Amniotic stem cell (primary cell): ENCODE results near the gene NPIPA3.
"Not testable (repeated sequence)": the region's sequence is repeated elsewhere in the genome, so short reads cannot be mapped to it uniquely, and the experiment has no call there.

Source experiments
- DNase-seq: peaks from one replicate; lab custom pipeline; 2025; lab: John Stamatoyannopoulos, UW

The NPIPA3 gene

DNA sequence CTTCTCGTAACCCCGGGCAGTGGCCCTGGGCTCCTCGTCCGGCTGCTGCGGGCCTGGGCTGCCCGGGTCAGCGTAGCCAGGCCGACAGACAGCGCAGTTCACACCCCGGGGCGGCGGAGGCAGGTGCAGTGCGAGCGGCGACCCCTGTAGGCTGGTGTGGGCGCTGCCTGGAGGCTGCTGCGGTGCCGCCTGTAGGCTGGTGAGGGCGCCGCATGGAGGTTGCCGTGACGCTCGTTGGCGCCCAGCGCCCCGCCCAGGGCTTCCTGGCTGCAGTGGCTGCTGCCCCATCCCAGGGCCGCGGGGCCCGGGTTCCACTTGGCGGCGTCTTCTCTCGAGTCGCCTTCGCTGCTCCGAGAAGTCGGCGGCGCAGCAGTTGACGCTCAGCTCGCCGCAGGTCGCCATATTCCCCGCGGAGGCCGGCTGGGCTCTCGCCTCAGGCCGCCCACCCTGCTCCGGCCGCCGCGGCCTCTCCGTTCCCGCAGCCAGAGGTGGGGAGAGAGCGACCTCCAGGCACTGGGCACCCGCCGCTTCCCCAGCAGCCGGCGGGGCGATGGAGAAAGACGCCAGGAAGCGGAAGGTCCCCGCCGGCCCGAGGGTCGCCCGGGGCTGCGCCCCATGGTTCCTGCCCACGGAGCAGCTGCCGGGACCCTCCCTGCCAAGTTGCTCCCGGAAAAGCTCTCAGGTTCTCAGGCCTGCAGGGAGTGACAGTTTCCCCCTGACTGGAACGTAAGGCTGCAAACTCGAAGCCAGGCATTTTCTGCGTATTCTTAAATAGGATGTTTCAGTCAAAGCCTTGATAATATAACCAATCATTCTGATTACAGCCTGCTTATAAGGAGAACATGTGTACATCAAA, at the start of gene NPIPA3:
TSS of gene NPIPA3 (plus strand) at position 256 of the 856 bp plus-strand sequence. CDS start 5,533 bp downstream, outside the sequence.
- not testable (repeated sequence) for DNase-seq

DNA sequence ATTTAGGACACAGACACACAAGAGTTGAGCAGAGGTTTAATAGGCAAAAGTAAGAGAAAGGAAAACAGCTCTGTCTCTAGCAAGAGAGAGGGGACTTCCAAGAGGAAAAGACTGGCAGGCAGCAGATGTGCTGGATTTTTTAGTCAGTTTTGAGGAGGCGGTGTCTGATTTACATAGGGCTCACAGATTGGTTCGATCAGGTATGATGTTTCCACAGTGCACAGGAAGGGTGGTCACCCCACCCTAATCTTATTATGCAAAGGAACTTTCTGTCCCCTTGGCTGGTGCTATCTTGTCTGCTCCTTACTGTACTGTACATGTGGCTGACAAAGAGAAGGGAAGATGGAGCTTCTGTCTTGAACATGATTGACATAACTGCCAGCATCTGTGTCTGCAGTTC, 45.1 kb upstream of the NPIPA3 start:
- DNase-seq = no peak

DNA sequence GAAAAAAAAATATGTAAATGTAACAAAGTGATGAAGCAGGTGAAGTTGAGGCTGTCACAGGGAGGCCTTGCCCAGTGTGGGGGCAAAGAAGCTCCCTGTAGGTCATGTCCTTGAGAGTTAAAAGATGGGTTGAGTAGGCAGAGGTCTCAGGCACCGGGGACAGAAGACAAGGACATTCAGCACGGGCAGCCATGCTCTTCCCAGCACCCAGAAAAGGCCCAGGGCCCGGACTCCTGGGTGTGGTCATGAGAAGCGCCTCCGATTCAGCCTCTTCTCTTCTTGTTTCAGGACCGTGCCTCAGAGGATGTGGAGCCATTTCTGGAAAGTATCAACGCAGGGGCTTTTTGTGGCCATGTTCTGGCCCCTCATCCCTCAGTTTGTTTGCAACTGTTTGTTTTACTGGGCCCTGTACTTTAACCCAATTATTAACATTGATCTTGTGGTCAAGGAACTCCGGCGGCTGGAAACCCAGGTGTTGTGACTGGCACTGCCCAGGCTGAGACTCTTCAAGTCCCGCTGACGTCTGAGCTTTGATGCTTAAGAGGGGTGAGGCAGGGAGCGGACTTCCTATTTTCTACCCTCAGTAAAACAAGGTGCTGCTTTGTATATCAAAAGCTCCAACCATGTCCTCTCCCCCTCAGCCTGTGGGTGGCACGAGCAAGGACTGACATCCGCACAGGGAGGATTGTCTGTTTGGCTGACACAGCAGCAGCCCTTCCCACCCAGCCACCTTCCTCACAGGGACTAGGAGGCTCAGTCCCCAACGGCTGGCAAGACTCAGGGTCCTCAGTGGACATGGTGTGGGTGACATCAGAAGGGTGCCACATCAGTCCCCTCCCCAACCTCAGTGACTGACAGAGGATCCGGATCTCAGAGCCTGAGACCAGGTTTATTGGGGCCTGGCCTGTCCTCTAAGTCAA, 35.6 kb upstream of the NPIPA3 start:
- DNase-seq = no peak

DNA sequence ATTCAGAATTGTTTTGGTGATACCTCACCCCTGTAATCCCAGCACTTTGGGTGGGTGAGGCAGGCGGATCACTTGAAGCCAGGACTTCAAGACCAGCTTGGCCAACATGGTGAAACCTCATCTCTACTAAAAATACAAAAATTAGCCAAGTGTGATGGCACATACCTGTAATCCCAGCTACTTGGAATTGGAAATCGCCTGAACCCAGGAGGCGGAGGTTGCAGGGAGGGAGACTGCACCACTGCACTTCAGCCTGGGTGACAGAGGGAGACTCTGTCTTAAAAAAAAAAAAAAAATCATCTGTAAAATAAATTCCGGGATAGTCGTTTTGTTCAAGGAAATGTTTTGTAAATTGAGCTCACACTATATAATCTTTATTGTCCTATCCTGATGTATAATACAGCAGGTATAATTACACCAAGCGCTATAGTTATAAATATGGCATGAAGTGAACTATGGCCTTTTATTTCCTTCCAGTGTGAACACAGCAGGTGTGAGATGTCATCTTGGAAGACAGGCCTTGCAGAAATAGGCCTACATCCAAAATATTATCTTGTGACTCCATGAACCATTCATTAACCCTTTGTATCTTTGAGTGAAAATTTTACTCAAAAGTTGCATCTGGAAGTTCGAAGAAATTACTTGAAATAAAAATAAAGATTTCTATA, 34.5 kb upstream of the NPIPA3 start:
- DNase-seq = no peak

DNA sequence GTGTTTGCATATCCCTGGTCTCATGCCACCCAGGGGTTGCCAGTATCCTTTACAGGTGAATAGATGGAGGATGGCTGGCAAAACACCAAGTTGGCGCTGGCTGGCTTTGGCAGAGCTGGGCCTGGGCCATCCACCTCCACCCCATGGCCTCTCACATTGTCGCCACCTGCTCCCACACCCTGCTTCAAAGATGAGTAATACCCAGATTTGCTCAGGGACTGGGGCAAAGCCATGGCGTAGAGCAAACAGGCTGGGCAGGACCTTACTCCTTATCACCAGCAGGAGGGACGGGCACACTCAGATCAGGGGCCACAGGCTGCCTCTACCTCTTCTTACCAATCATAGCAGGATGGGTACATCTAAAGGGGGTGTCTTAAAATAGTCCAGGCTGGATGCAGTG, 33.4 kb upstream of the NPIPA3 start:
- no peak for DNase-seq

DNA sequence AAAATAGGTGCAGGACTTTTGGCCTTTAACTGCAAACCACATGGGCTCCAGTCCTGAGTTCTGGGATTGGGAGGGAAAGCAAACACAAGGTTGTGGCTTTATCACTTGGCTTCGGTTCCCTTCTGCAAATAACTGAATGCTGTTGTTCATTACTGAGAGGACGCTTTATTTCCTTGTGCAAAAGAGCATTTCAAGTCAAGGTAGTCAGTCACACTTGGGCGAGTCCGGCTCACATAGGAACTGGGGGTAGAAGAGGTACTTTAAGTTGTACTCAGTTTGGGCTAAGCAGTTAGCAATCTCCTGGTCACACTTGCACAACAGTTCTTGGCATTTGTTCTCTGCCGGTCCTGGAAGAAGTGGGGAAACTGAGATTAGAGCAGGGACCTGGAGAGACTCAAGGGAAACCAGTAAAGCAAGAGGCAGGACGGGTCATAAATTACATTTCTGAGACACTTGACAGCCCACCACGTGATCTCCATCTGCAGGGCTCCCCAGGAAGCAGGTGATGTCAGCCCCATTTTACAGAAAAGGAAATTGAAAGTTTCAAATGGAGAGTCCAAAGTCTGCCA, 30.7 kb upstream of the NPIPA3 start:
- DNase-seq = no peak

DNA sequence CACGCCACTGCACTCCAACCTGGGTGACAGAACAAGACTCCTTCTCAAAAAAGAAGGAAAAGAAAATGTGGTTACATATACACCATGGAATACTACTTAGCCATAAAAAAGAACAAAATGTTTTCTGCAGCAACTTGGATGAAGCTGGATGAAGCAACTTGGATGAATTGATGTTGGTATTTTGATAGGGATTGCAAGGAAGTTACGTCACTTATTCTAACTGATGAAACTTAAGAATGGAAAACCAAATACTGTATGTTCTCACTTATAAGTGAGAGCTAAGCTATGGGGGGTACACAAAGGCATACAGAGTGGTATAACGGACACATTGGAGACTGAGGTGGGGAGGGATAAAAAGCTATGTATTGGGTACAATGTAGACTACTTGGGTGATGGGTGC, 26.6 kb upstream of the NPIPA3 start:
- no peak for DNase-seq

DNA sequence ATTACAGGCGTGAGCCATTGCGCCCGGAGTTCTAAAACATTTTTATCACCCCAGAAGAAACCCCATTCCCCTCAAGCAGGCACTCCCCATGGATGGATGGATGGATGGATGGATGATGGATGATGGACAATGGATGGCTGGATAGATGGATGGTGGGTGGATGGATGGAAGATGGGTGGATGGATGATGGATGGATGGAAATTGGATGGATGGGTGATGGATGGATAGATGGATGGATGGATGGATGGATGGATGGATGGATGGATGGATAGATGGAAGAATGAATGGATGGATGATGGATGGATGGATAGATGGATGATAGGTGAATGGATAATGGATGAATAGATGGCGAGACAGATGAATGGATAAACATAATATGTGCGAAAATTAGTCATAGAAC, 25.6 kb upstream of the NPIPA3 start:
- DNase-seq = no peak

DNA sequence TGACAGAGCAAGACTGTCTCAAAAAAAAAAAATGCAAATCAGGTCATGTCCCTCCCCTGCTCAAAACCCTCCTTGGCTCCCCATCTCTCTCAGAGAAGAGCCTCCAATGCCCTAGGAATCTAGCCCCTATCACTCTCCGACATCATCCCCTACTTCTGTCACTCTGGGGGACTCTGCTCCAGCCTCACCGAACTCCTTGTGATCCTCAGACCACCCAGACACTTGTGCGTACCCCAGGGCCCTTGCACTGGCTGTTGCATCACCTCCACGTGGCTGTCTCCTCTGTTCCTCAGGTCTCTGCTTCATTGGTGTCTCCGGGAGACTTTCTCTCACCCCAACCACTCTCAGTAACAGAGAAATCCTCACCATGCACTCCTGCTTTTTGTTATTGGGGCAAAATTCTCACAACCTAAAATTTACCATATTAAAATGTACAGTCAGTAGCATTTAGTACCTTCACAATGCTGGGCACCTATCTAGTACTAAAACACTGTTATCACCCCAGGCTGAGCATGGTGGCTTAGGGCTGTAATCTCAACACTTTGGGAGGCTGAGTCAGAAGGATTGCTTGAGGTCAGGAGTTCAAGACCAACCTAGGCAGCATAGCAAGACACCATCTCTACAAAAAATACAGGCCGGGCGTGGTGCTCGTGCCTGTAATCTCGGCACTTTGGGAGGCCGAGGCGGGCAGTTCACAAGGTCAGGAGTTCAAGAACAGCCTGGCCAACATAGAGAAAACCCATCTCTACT, 24.3 kb upstream of the NPIPA3 start:
- DNase-seq = no peak

DNA sequence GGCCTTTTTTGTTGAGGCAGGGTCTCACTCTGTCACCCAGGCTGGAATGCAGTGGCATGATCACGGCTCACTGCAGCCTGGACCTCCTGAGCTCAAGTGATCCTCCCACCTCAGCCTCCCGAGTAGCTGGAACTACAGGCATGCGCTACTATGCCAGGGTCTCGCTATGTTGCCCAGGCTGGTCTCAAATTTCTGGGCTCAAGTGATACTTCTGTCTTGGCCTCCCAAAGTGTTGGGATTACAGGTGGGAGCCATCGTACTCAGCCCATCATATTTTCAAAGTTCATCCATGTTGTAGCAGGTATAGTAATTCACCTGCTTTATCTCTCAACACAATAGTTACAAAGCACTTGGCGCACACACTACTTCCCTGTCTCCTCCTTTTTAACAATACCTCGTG, 22.8 kb upstream of the NPIPA3 start:
- not testable (repeated sequence) for DNase-seq

DNA sequence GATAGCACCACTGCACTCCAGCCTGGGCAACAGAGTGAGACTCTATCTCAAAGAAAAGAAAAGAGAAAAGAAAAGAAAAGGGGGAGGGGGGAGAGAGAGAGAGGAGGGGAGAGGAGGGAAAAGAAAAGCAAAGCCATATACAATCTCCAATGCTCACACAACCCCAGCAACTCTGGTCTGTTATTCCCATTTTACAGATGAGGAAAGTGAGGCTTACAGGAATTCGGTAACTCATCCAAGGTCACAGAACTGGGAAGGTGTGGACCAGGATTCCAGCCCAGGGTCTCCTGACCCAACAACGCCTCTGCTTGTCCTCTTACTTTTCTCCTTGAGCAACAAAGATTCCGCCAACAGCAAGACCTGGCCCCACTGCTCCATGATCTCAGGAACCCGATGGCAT, 22.1 kb upstream of the NPIPA3 start:
- DNase-seq = no peak

DNA sequence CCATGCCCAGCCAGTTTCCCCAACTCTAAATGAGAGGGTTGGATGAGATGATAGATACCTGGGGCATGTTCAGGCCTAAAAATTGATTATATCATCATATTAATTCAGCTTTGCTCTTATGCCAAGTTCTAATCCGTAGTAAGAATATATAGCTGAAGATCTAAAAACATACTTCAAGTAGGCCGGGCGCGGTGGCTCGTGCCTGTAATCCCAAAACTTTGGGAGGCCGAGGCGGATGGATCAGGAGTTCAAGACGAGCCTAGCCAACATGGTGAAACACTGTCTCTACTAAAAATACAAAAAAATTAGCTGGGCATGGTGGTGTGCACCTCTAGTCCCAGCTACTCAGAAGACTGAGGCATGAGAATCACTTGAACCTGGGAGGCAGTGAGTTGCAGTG, 21.1 kb upstream of the NPIPA3 start:
- DNase-seq = no peak

DNA sequence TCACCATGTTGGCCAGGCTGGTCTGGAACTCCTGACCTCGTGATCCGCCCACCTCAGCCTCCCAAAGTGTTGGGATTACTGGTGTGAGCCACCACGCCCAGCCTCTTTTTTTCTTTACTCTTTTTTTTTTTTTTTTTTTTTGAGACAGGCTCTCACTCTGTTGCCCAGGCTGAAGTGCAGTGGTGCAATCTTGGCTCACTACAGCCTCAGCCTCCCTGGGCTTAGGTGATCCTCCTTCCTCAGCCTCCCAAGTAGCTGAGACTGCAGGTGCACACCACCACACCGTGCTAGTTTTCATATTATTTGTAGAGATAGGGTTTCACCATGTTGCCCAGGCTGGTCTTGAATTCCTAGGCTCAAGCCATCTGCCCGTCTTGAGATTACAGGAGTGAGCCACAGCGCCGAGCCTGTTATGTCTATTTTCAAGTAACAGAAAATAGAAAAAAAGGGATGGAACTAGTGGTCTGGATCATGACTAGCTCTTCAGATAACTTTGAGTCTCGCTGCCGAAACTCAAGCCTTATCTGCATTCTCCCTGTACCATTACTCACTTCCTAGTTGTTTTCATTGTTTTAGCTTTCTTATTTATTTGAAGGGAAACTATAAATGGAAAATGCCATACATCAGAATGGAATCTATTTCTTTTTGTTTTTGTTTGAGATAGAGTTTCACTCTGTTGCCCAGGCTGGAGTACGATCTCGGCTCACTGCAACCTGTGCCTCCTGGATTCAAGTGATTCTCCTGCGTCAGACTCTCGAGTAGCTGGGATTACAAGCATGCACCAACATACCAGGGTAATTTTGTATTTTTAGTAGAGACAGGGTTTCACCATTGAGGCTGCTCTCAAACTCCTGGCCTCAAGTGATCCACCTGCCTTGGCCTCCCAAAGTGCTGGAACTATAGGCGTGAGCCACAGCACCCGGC, 17.1 kb upstream of the NPIPA3 start:
- not testable (repeated sequence) for DNase-seq

DNA sequence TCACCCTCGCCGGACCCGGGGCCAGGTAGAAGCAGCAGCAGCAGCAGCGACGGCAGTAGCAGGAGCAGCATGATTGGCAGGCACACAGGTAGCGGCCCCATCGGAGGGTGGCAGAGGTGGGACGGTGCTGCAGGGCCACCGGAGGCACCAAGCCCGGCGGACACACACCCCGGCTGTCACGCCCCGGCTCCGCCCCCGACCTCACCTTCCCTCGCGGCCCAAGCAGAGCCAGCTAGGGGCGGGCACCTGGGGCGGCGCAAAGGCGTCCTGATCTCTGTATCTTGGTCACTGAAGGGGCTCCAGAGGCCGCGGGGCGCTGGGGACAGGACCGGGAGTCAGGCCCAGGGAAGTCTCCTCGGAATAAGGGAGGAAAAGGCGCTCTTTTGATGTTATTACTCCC, 9.1 kb upstream of the NPIPA3 start, which contains the start of gene PLA2G10:
TSS of gene PLA2G10 (minus strand) at position 180 of the 400 bp plus-strand sequence. CDS start at position 101, 79 bp downstream.
- DNase-seq = not testable (repeated sequence)

DNA sequence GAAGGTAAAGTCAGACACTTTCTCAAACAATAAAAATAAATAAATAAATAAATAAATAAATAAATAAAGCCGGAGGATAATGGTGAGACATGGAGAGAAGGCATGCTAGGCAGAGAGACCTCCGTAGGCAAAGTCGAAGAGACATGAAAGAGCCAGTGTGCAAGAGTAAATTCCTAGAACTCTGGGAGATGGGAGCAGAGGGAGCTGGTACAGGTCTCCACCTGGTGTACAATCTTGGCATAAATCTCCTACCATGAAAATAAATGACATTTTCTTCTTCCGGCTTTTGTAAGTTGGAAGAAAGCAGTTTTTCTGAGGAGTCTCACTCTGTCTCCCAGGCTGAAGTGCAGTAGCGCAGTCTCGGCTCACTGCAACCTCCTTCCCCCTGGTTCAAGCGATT, 1.4 kb upstream of the NPIPA3 start:
- DNase-seq = not testable (repeated sequence)

DNA sequence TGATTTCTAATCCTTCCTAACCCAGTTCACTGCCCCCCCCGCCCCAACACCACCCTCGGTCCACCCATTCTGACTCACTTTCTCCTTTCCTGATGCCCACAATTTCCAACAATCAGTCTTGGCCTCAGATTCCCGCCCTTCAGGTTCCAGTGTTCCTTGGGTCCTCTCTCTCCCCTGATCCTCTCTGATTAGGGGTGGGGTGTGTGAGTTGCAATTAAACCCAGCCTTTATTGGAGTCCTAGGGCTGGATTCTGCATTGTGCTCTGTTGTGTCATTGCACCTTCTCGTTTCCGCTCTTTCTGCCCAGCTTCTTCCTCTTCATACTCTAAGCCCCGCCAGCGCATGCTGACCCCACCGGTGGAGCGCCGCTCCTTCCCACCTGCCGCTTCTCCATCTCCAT, 539 bp upstream of the NPIPA3 start:
- not testable (repeated sequence) for DNase-seq

DNA sequence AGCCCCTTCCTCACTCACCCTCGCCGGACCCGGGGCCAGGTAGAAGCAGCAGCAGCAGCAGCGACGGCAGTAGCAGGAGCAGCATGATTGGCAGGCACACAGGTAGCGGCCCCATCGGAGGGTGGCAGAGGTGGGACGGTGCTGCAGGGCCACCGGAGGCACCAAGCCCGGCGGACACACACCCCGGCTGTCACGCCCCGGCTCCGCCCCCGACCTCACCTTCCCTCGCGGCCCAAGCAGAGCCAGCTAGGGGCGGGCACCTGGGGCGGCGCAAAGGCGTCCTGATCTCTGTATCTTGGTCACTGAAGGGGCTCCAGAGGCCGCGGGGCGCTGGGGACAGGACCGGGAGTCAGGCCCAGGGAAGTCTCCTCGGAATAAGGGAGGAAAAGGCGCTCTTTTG, 30.0 kb downstream of the NPIPA3 start:
- DNase-seq = not testable (repeated sequence)

DNA sequence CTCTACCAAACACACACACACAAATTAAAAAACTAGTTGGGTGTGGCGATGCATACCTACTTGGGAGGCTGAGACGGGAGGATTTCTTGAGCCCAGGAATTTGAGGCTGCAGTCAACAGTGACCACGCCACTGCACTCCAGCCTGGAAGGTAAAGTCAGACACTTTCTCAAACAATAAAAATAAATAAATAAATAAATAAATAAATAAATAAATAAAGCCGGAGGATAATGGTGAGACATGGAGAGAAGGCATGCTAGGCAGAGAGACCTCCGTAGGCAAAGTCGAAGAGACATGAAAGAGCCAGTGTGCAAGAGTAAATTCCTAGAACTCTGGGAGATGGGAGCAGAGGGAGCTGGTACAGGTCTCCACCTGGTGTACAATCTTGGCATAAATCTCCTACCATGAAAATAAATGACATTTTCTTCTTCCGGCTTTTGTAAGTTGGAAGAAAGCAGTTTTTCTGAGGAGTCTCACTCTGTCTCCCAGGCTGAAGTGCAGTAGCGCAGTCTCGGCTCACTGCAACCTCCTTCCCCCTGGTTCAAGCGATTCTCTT, 37.7 kb downstream of the NPIPA3 start:
- not testable (repeated sequence) for DNase-seq

DNA sequence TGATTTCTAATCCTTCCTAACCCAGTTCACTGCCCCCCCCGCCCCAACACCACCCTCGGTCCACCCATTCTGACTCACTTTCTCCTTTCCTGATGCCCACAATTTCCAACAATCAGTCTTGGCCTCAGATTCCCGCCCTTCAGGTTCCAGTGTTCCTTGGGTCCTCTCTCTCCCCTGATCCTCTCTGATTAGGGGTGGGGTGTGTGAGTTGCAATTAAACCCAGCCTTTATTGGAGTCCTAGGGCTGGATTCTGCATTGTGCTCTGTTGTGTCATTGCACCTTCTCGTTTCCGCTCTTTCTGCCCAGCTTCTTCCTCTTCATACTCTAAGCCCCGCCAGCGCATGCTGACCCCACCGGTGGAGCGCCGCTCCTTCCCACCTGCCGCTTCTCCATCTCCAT, 38.6 kb downstream of the NPIPA3 start:
- DNase-seq = not testable (repeated sequence)
